Immature natural killer cell (primary cell): ENCODE measurements around the gene C1QTNF3. TPM values are rescaled to one million over a fixed set of nuclear protein-coding genes. Genes with fewer than 3 reads are reported as not detected.

ENCODE experiments used
- DNase-seq, 3 donors: peaks; one replicate each; pipeline ENCODE4 v3.0.0; 2022; ENCODE audit warnings: mixed read lengths in 1 of 3
- H3K27ac Mint-ChIP-seq, 6 donors: one replicate each; pipeline ENCODE4 v1.8.0; 2020; ENCODE audit warnings: mixed read lengths in 6 of 6, mild to moderate bottlenecking in 5 of 6, inconsistent platforms in 4 of 6, moderate library complexity in 3 of 6
- H3K27me3 Mint-ChIP-seq, 3 donors: one replicate each; pipeline ENCODE4 v1.8.0; 2020 to 2021; ENCODE audit warnings: low read depth in 3 of 3, mild to moderate bottlenecking in 3 of 3, mixed read lengths in 3 of 3, moderate library complexity in 3 of 3, inconsistent platforms in 1 of 3
- H3K36me3 Mint-ChIP-seq, 3 donors: one replicate each; pipeline ENCODE4 v1.8.0; 2020; ENCODE audit warnings: mixed read lengths in 3 of 3, inconsistent platforms in 2 of 3, mild to moderate bottlenecking in 2 of 3
- H3K4me1 Mint-ChIP-seq, 2 donors: one replicate each; pipeline ENCODE4 v1.8.0; 2020; ENCODE audit warnings: inconsistent platforms in 2 of 2, mild to moderate bottlenecking in 2 of 2, mixed read lengths in 2 of 2, moderate library complexity in 1 of 2
- H3K4me3 Mint-ChIP-seq, 5 donors: one replicate each; pipeline ENCODE4 v1.8.0; 2020; ENCODE audit warnings: mild to moderate bottlenecking in 5 of 5, mixed read lengths in 5 of 5, inconsistent platforms in 3 of 5, moderate library complexity in 3 of 5
- H3K9me3 Mint-ChIP-seq, 6 donors: one replicate each; pipeline ENCODE4 v1.8.0; 2020; ENCODE audit warnings: mild to moderate bottlenecking in 6 of 6, mixed read lengths in 6 of 6, inconsistent platforms in 4 of 6, moderate library complexity in 3 of 6
- polyA plus RNA-seq, 3 donors: library from polyadenylated mRNA; unstranded; fragments of 300-500 nt; fragmentation: Illumina TruSeq; gene quantifications; one replicate each; pipeline ENCODE4 v1.2.3, GENCODE V29; 2021

Gene C1QTNF3
- polyA plus RNA-seq, 3 donors from 2014 or later = 0.27 to 0.82 TPM; not detected in 1

DNA sequence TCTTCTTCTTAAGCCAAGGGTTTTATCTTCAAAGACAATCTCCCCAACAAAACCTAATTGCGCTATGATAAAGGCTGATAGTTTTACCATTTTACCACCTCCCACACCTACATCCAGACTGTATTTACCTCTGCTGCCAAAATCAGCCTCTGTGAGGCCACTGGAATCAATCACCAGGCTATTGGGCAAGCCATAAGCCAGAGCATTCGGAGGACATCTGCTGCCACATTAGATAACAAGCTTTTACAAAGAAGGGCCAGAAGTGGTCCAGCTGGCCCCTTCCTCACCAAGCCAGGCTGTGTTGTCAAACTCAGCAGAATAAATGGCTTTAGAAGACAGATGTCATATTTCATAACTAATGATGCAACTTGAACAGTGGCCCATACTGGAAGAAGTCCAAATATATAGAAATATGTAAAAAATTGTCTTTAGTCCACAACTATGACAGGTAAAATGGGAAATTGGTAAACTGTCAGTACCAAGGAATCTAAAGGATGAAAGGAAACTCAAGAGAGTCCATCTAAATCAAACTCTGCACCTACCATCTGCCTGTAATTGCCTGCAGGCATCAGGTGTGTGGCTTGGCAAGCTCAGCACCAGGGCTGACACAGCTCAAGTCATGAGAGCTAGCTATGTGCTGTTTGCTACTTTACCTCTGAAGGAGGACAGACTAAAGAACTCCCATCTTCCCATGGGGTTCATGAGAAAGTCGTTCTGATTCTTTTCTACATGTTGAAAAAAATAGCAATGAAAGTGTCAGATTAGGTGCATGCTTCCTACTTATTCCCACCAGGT is 74.6 kb downstream of the C1QTNF3 start:
- H3K4me3 Mint-ChIP-seq = no peak overlapping the region
- H3K27me3 Mint-ChIP-seq = peaks cover 0 to 5% (median 2%) of the 10 kb centered on the region in 3 donors
- H3K4me1 Mint-ChIP-seq = peaks cover 5 to 6% of the 10 kb centered on the region in 2 donors
- no peaks in the 10 kb centered on the region for H3K9me3 Mint-ChIP-seq
- H3K27ac Mint-ChIP-seq = no peak overlapping the region
- no peaks in the 10 kb centered on the region for H3K36me3 Mint-ChIP-seq
- DNase-seq = no peak

Other genes with a start within 250 kb of the C1QTNF3 start
- gene ADAMTS12, start 151.2 kb downstream of the C1QTNF3 start, polyA plus RNA-seq = not detected
- not detected for gene RXFP3, start 106.8 kb downstream of the C1QTNF3 start, polyA plus RNA-seq
- gene SLC45A2, start 58.5 kb downstream of the C1QTNF3 start, polyA plus RNA-seq = not detected
- gene AMACR, start 35.2 kb downstream of the C1QTNF3 start, polyA plus RNA-seq = 10 to 100 TPM in 2 of 3 donors, 1 to 10 TPM in 1; 5.9 to 12.6 (median 11.2) TPM